HEK293 (cell line): ENCODE data around the gene RNF13.

ENCODE experiments used
- FEZF1 ChIP-seq: fragments of 450-650 bp; formaldehyde crosslinking; IDR thresholded peaks from 2 replicates; pipeline ENCODE4 v1.5.1; 2016; ENCODE audit warnings: missing biosample characterization, missing genetic modification characterization
- KLF7 ChIP-seq: fragments of 450-650 bp; formaldehyde crosslinking; IDR thresholded peaks from 2 replicates; pipeline ENCODE4 v1.5.1; 2016; ENCODE audit warnings: missing biosample characterization, missing genetic modification characterization, borderline replicate concordance
- KLF8 ChIP-seq: fragments of 450-650 bp; formaldehyde crosslinking; IDR thresholded peaks from 2 replicates; pipeline ENCODE4 v1.5.1; 2016; ENCODE audit warnings: missing biosample characterization, missing genetic modification characterization
- SCRT2 ChIP-seq: fragments of 450-650 bp; formaldehyde crosslinking; IDR thresholded peaks from 2 replicates; pipeline ENCODE4 v1.5.1; 2016; ENCODE audit warnings: missing biosample characterization, missing genetic modification characterization
- SP2 ChIP-seq: fragments of 450-650 bp; formaldehyde crosslinking; IDR thresholded peaks from 2 replicates; pipeline ENCODE4 v1.5.1; 2016; ENCODE audit warnings: missing biosample characterization, missing genetic modification characterization
- TRIM28 ChIP-seq: IDR thresholded peaks from 2 replicates; pipeline ENCODE4 v1.6.1; 2011; ENCODE audit warnings: low read length, control low read depth, borderline replicate concordance
- ZBTB20 ChIP-seq: fragments of 450-650 bp; formaldehyde crosslinking; IDR thresholded peaks from 2 replicates; pipeline ENCODE4 v1.5.1; 2016; ENCODE audit warnings: missing biosample characterization, missing genetic modification characterization
- ZBTB8A ChIP-seq: fragments of 450-650 bp; formaldehyde crosslinking; IDR thresholded peaks from 2 replicates; pipeline ENCODE4 v1.5.1; 2016; ENCODE audit warnings: missing biosample characterization, missing genetic modification characterization
- ZFP37 ChIP-seq: fragments of 450-650 bp; formaldehyde crosslinking; IDR thresholded peaks from 2 replicates; pipeline ENCODE4 v1.5.1; 2016; ENCODE audit warnings: missing biosample characterization, missing genetic modification characterization
- ZNF121 ChIP-seq: fragments of 450-650 bp; formaldehyde crosslinking; IDR thresholded peaks from 2 replicates; pipeline ENCODE4 v1.5.1; 2016; ENCODE audit warnings: missing biosample characterization, missing genetic modification characterization
- ZNF132 ChIP-seq: fragments of 450-650 bp; formaldehyde crosslinking; IDR thresholded peaks from 2 replicates; pipeline ENCODE4 v1.5.1; 2017; ENCODE audit warnings: missing biosample characterization, missing genetic modification characterization, borderline replicate concordance
- ZNF138 ChIP-seq: fragments of 450-650 bp; formaldehyde crosslinking; IDR thresholded peaks from 2 replicates; pipeline ENCODE4 v1.5.1; 2016; ENCODE audit warnings: missing biosample characterization, missing genetic modification characterization, borderline replicate concordance
- ZNF146 ChIP-seq: fragments of 450-650 bp; formaldehyde crosslinking; IDR thresholded peaks from 2 replicates; pipeline ENCODE4 v1.5.1; 2016; ENCODE audit warnings: missing biosample characterization, missing genetic modification characterization
- ZNF175 ChIP-seq: fragments of 450-650 bp; formaldehyde crosslinking; IDR thresholded peaks from 2 replicates; pipeline ENCODE4 v1.5.1; 2016; ENCODE audit warnings: missing biosample characterization, missing genetic modification characterization
- ZNF2 ChIP-seq: fragments of 450-650 bp; formaldehyde crosslinking; IDR thresholded peaks from 2 replicates; pipeline ENCODE4 v1.5.1; 2016; ENCODE audit warnings: missing biosample characterization, missing genetic modification characterization
- ZNF221 ChIP-seq: fragments of 450-650 bp; formaldehyde crosslinking; IDR thresholded peaks from 2 replicates; pipeline ENCODE4 v1.5.1; 2017; ENCODE audit warnings: missing biosample characterization, missing genetic modification characterization, borderline replicate concordance
- ZNF404 ChIP-seq: fragments of 450-650 bp; formaldehyde crosslinking; IDR thresholded peaks from 2 replicates; pipeline ENCODE4 v1.5.1; 2017; ENCODE audit warnings: missing biosample characterization, missing genetic modification characterization
- ZNF48 ChIP-seq: fragments of 450-650 bp; formaldehyde crosslinking; IDR thresholded peaks from 2 replicates; pipeline ENCODE4 v1.5.1; 2016; ENCODE audit warnings: missing biosample characterization, missing genetic modification characterization
- ZNF529 ChIP-seq: fragments of 450-650 bp; formaldehyde crosslinking; IDR thresholded peaks from 2 replicates; pipeline ENCODE4 v1.5.1; 2017; ENCODE audit warnings: missing genetic modification characterization, missing biosample characterization; ENCODE audit not compliant: insufficient replicate concordance
- ZNF560 ChIP-seq: fragments of 450-650 bp; formaldehyde crosslinking; IDR thresholded peaks from 2 replicates; pipeline ENCODE4 v1.5.1; 2017; ENCODE audit warnings: missing biosample characterization, missing genetic modification characterization, borderline replicate concordance
- ZNF580 ChIP-seq: fragments of 450-650 bp; formaldehyde crosslinking; IDR thresholded peaks from 2 replicates; pipeline ENCODE4 v1.5.1; 2016; ENCODE audit warnings: missing biosample characterization, missing genetic modification characterization
- ZNF596 ChIP-seq: fragments of 450-650 bp; IDR thresholded peaks from 2 replicates; pipeline ENCODE4 v1.5.0; 2018; ENCODE audit warnings: missing biosample characterization, mild to moderate bottlenecking, missing genetic modification characterization, moderate library complexity
- ZNF624 ChIP-seq: fragments of 450-650 bp; formaldehyde crosslinking; IDR thresholded peaks from 2 replicates; pipeline ENCODE4 v1.5.1; 2017; ENCODE audit warnings: missing biosample characterization, missing genetic modification characterization
- ZNF658 ChIP-seq: fragments of 450-650 bp; formaldehyde crosslinking; IDR thresholded peaks from 2 replicates; pipeline ENCODE4; 2016; ENCODE audit warnings: missing biosample characterization, missing genetic modification characterization
- ZNF704 ChIP-seq: fragments of 450-650 bp; formaldehyde crosslinking; IDR thresholded peaks from 2 replicates; pipeline ENCODE4 v1.5.1; 2016; ENCODE audit warnings: missing biosample characterization, missing genetic modification characterization
- ZNF707 ChIP-seq: fragments of 450-650 bp; formaldehyde crosslinking; IDR thresholded peaks from 2 replicates; pipeline ENCODE4 v1.5.1; 2016; ENCODE audit warnings: missing biosample characterization, missing genetic modification characterization
- ZNF777 ChIP-seq: fragments of 450-650 bp; formaldehyde crosslinking; IDR thresholded peaks from 2 replicates; pipeline ENCODE4 v1.5.1; 2017; ENCODE audit warnings: missing biosample characterization, missing genetic modification characterization, borderline replicate concordance
- ZNF791 ChIP-seq: fragments of 450-650 bp; formaldehyde crosslinking; IDR thresholded peaks from 2 replicates; pipeline ENCODE4 v1.5.1; 2016; ENCODE audit warnings: missing biosample characterization, missing genetic modification characterization
- ZSCAN23 ChIP-seq: fragments of 450-650 bp; formaldehyde crosslinking; IDR thresholded peaks from 2 replicates; pipeline ENCODE4 v1.5.1; 2016; ENCODE audit warnings: missing biosample characterization, missing genetic modification characterization
- TF ChIP-seq, protein P1 (sequence below): fragments of 450-650 bp; formaldehyde crosslinking; IDR thresholded peaks from 2 replicates; pipeline ENCODE4 v1.5.1; 2016; ENCODE audit warnings: missing biosample characterization, missing genetic modification characterization
- TF ChIP-seq, protein P2 (sequence below): fragments of 450-650 bp; formaldehyde crosslinking; IDR thresholded peaks from 2 replicates; pipeline ENCODE4 v1.5.1; 2016; ENCODE audit warnings: missing biosample characterization, missing genetic modification characterization
- TF ChIP-seq, protein P3 (sequence below): fragments of 450-650 bp; formaldehyde crosslinking; IDR thresholded peaks from 2 replicates; pipeline ENCODE4 v1.5.1; 2016; ENCODE audit warnings: missing biosample characterization, missing genetic modification characterization

Gene RNF13

GRCh38 chr3:149812606-149813366 is at the start of gene RNF13 (continued):
- TF ChIP-seq ZBTB20 (tag by site-specific recombination), result peak; percentile 57
- TF ChIP-seq ZNF596 (tag by site-specific recombination), result no peak
- no peak for TF ChIP-seq ZNF146 (tag by site-specific recombination)
- TF ChIP-seq ZNF560 (tag by site-specific recombination), result no peak
- TF ChIP-seq ZNF2, result peak; percentile 18; the same call in 1 of the 2 replicates
- TF ChIP-seq ZNF48, result no peak
- peak; percentile 89 for TF ChIP-seq KLF7 (tag by site-specific recombination)
- TF ChIP-seq TRIM28, result no peak
- TF ChIP-seq, protein P1, sequence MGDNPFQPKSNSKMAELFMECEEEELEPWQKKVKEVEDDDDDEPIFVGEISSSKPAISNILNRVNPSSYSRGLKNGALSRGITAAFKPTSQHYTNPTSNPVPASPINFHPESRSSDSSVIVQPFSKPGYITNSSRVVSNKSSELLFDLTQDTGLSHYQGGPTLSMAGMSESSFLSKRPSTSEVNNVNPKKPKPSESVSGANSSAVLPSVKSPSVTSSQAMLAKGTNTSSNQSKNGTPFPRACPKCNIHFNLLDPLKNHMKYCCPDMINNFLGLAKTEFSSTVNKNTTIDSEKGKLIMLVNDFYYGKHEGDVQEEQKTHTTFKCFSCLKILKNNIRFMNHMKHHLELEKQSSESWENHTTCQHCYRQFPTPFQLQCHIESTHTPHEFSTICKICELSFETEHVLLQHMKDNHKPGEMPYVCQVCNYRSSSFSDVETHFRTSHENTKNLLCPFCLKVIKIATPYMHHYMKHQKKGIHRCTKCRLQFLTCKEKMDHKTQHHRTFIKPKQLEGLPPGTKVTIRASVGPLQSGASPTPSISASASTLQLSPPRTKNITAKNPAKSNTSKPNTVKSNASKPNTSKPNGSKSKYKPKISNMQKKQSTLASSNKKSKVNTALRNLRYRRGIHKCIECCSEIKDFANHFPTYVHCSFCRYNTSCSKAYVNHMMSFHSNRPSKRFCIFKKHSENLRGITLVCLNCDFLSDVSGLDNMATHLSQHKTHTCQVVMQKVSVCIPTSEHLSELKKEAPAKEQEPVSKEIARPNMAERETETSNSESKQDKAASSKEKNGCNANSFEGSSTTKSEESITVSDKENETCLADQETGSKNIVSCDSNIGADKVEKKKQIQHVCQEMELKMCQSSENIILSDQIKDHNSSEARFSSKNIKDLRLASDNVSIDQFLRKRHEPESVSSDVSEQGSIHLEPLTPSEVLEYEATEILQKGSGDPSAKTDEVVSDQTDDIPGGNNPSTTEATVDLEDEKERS (tag by site-specific recombination), result no peak
- TF ChIP-seq FEZF1, result no peak
- no peak for TF ChIP-seq ZNF529 (tag by site-specific recombination)
- TF ChIP-seq ZFP37 (tag by site-specific recombination), result 0 out of 2 replicates have a peak, but pooled peaks have one; percentile 56
- no peak for TF ChIP-seq ZNF580 (tag by site-specific recombination)
- 0 out of 2 replicates have a peak, but pooled peaks have one; percentile 18 for TF ChIP-seq ZSCAN23 (tag by site-specific recombination)
- TF ChIP-seq, protein P2, sequence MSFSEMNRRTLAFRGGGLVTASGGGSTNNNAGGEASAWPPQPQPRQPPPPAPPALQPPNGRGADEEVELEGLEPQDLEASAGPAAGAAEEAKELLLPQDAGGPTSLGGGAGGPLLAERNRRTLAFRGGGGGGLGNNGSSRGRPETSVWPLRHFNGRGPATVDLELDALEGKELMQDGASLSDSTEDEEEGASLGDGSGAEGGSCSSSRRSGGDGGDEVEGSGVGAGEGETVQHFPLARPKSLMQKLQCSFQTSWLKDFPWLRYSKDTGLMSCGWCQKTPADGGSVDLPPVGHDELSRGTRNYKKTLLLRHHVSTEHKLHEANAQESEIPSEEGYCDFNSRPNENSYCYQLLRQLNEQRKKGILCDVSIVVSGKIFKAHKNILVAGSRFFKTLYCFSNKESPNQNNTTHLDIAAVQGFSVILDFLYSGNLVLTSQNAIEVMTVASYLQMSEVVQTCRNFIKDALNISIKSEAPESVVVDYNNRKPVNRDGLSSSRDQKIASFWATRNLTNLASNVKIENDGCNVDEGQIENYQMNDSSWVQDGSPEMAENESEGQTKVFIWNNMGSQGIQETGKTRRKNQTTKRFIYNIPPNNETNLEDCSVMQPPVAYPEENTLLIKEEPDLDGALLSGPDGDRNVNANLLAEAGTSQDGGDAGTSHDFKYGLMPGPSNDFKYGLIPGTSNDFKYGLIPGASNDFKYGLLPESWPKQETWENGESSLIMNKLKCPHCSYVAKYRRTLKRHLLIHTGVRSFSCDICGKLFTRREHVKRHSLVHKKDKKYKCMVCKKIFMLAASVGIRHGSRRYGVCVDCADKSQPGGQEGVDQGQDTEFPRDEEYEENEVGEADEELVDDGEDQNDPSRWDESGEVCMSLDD, result no peak
- TF ChIP-seq ZNF138 (tag by site-specific recombination), result no peak
- no peak for TF ChIP-seq ZNF791
- TF ChIP-seq ZNF121 (tag by site-specific recombination), result no peak
- no peak for TF ChIP-seq ZNF221 (tag by site-specific recombination)
- no peak for TF ChIP-seq ZNF175 (tag by site-specific recombination)
- no peak for TF ChIP-seq ZNF658 (tag by site-specific recombination)
- TF ChIP-seq ZNF132 (tag by site-specific recombination), result no peak
- TF ChIP-seq ZNF707 (tag by site-specific recombination), result no peak
- TF ChIP-seq, protein P3, sequence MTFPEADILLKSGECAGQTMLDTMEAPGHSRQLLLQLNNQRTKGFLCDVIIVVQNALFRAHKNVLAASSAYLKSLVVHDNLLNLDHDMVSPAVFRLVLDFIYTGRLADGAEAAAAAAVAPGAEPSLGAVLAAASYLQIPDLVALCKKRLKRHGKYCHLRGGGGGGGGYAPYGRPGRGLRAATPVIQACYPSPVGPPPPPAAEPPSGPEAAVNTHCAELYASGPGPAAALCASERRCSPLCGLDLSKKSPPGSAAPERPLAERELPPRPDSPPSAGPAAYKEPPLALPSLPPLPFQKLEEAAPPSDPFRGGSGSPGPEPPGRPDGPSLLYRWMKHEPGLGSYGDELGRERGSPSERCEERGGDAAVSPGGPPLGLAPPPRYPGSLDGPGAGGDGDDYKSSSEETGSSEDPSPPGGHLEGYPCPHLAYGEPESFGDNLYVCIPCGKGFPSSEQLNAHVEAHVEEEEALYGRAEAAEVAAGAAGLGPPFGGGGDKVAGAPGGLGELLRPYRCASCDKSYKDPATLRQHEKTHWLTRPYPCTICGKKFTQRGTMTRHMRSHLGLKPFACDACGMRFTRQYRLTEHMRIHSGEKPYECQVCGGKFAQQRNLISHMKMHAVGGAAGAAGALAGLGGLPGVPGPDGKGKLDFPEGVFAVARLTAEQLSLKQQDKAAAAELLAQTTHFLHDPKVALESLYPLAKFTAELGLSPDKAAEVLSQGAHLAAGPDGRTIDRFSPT (tag by site-specific recombination), result peak; percentile 74
- TF ChIP-seq ZBTB8A (tag by site-specific recombination), result peak; percentile 84
- no peak for TF ChIP-seq ZNF404 (tag by site-specific recombination)
- no peak for TF ChIP-seq ZNF624 (tag by site-specific recombination)
- TF ChIP-seq ZNF777 (tag by site-specific recombination), result no peak
- TF ChIP-seq SP2 (tag by site-specific recombination), result peak; percentile 76
- no peak for TF ChIP-seq SCRT2 (tag by site-specific recombination)
- no peak for TF ChIP-seq ZNF704 (tag by site-specific recombination)
- TF ChIP-seq KLF8 (tag by site-specific recombination), result peak; percentile 58
